Colon (tissue), 2 donors: ENCODE results near the gene GPSM1.
"Not testable (repeated sequence)": the region's sequence is repeated elsewhere in the genome, so short reads cannot be mapped to it uniquely, and the experiment has no call there.

Source experiments
- FAIRE-seq: peaks from 2 replicates; lab custom pipeline; 2012; peaks lifted over from hg19 to GRCh38; lab: Jason Lieb, UNC
- donor health status: control.
- donor health status: control.

Gene GPSM1

GRCh38 chr9:136318111-136318775 lies 9.1 kb upstream of the GPSM1 start:
- FAIRE-seq, result no peak

- no peak for FAIRE-seq
Observed at GRCh38 chr9:136318776-136319241, 8.5 kb upstream of the GPSM1 start.

GRCh38 chr9:136319244-136319643 lies 8.1 kb upstream of the GPSM1 start:
- FAIRE-seq, result not testable (repeated sequence)

GRCh38 chr9:136319955-136320354 lies 7.4 kb upstream of the GPSM1 start:
- not testable (repeated sequence) for FAIRE-seq

- not testable (repeated sequence) for FAIRE-seq
Observed at GRCh38 chr9:136320972-136321371, 6.4 kb upstream of the GPSM1 start.

GRCh38 chr9:136321561-136321960 lies 5.8 kb upstream of the GPSM1 start:
- FAIRE-seq, result no peak

GRCh38 chr9:136322756-136323330 lies 4.5 kb upstream of the GPSM1 start:
- FAIRE-seq, result no peak

GRCh38 chr9:136323371-136323789 lies 4.0 kb upstream of the GPSM1 start:
- FAIRE-seq, result no peak

- FAIRE-seq, result no peak
Observed at GRCh38 chr9:136324501-136325300, 2.6 kb upstream of the GPSM1 start.

GRCh38 chr9:136325358-136325757 lies 2.0 kb upstream of the GPSM1 start:
- FAIRE-seq, result no peak

GRCh38 chr9:136326061-136326760 lies 1.1 kb upstream of the GPSM1 start:
- FAIRE-seq, result no peak

GRCh38 chr9:136326761-136327303 lies 507 bp upstream of the GPSM1 start:
- no peak for FAIRE-seq

- FAIRE-seq, result no peak
Observed at GRCh38 chr9:136328011-136328621, 777 bp downstream of the GPSM1 start.

GRCh38 chr9:136328622-136329041 lies 1.3 kb downstream of the GPSM1 start:
- no peak for FAIRE-seq

GRCh38 chr9:136329211-136329627 lies 1.9 kb downstream of the GPSM1 start:
- no peak for FAIRE-seq

GRCh38 chr9:136329636-136330405 lies 2.5 kb downstream of the GPSM1 start:
- FAIRE-seq, result no peak

GRCh38 chr9:136330406-136330990 lies 3.2 kb downstream of the GPSM1 start:
- no peak for FAIRE-seq

GRCh38 chr9:136331030-136331429 lies 3.7 kb downstream of the GPSM1 start:
- FAIRE-seq, result no peak

GRCh38 chr9:136331556-136332481 lies 4.5 kb downstream of the GPSM1 start:
- FAIRE-seq, result no peak
